ENCODE measurements around the gene BTBD9. TPM values are rescaled to one million over a fixed set of nuclear protein-coding genes. Genes with fewer than 3 reads are reported as not detected.
A peak's percentile ranks its signal among the peaks of the same experiment; 100 is the strongest.

The BTBD9 gene
- total and polyA plus RNA-seq, 11 donors: 6.3 to 23.3 (median 19.4) TPM

- intact Hi-C loops (cut with DNase I): loop anchor here in 1 of 10 donors (10.0 kb wide), 1 partner anchor 320 kb away; no protein-coding TSS in a partner anchor
- TF ChIP-seq CTCF (IDR thresholded peaks at IDR 0.05): no peak
- no peak for TF ChIP-seq POLR2A (IDR thresholded peaks at IDR 0.05)
- H3K36me3 ChIP-seq: peaks cover 0 to 10% (median 0%) of the 10 kb centered on the region in 9 donors
- H3K27me3 ChIP-seq: no peaks in the 10 kb centered on the region
- 95 to 100% (median 96%) methylated on average over 8 of the region's 8 CpGs for WGBS, 4 donors
- ATAC-seq (no peak), DNase-seq (peak in 1 of 5 donors; percentile 11)
- peaks cover 0 to 3% (median 0%) of the 10 kb centered on the region in 12 donors for H3K4me1 ChIP-seq
- no peak overlapping the region for H3K27ac ChIP-seq
- H3K4me3 ChIP-seq: no peak overlapping the region
- no peaks in the 10 kb centered on the region for H3K9me3 ChIP-seq
Measured at GRCh38 chr6:38174315-38174714, 465.4 kb downstream of the BTBD9 start.

- H3K4me3 ChIP-seq: no peak overlapping the region
- no peak overlapping the region for H3K27ac ChIP-seq
- no peaks in the 10 kb centered on the region for H3K27me3 ChIP-seq
- WGBS, 4 donors: 95 to 97% (median 96%) methylated on average over 11 of the region's 11 CpGs
- intact Hi-C loops (cut with DNase I): loop anchor here in 1 of 10 donors (10.0 kb wide), 1 partner anchor 321 kb away; no protein-coding TSS in a partner anchor
- ATAC-seq (no peak), DNase-seq (peak in 1 of 5 donors; percentile 7)
- H3K36me3 ChIP-seq: peaks cover 0 to 10% (median 0%) of the 10 kb centered on the region in 9 donors
- H3K9me3 ChIP-seq: no peaks in the 10 kb centered on the region
- no peak for TF ChIP-seq CTCF (IDR thresholded peaks at IDR 0.05)
- TF ChIP-seq POLR2A (IDR thresholded peaks at IDR 0.05): no peak
- H3K4me1 ChIP-seq: peaks cover 0 to 3% (median 0%) of the 10 kb centered on the region in 12 donors
Measured at GRCh38 chr6:38173909-38174308, 465.8 kb downstream of the BTBD9 start.

- no peak overlapping the region for H3K27ac ChIP-seq
- ATAC-seq (no peak), DNase-seq (peak in 1 of 5 donors; percentile 37)
- peaks cover 0 to 3% (median 0%) of the 10 kb centered on the region in 12 donors for H3K4me1 ChIP-seq
- H3K27me3 ChIP-seq: no peaks in the 10 kb centered on the region
- WGBS, 4 donors: 79 to 85% (median 83%) methylated on average over 8 to 15 of the region's 15 CpGs
- intact Hi-C loops (cut with DNase I): loop anchor here in 1 of 10 donors (10.0 kb wide), 1 partner anchor 322 kb away; no protein-coding TSS in a partner anchor
- TF ChIP-seq POLR2A (IDR thresholded peaks at IDR 0.05) (no peak), CTCF (IDR thresholded peaks at IDR 0.05) (no peak)
- no peak overlapping the region for H3K4me3 ChIP-seq
- H3K9me3 ChIP-seq: no peaks in the 10 kb centered on the region
- peaks cover 0 to 10% (median 0%) of the 10 kb centered on the region in 9 donors for H3K36me3 ChIP-seq
Measured at GRCh38 chr6:38172739-38173410, 466.9 kb downstream of the BTBD9 start.

- intact Hi-C loops (cut with DNase I): loop anchor here in 1 of 10 donors (10.0 kb wide), 1 partner anchor 323 kb away; no protein-coding TSS in a partner anchor
- TF ChIP-seq CTCF (IDR thresholded peaks at IDR 0.05) (no peak), POLR2A (IDR thresholded peaks at IDR 0.05) (no peak)
- H3K4me3 ChIP-seq: no peak overlapping the region
- no peak overlapping the region for H3K27ac ChIP-seq
- 81 to 87% (median 85%) methylated on average over 10 to 13 of the region's 13 CpGs for WGBS, 4 donors
- no peaks in the 10 kb centered on the region for H3K27me3 ChIP-seq
- H3K36me3 ChIP-seq: peaks cover 0 to 10% (median 0%) of the 10 kb centered on the region in 9 donors
- peak in 2 of 5 donors; percentile 21 to 62 for DNase-seq
- ATAC-seq: no peak
- peaks cover 0 to 3% (median 0%) of the 10 kb centered on the region in 12 donors for H3K4me1 ChIP-seq
- H3K9me3 ChIP-seq: no peaks in the 10 kb centered on the region
Measured at GRCh38 chr6:38171997-38172738, 467.6 kb downstream of the BTBD9 start.
